NCI-H1105 treated with DMSO at 0.1 percent for 48 hours (cell line): ENCODE data around the gene TIMP1.

Experiments
- DNase-seq: peaks from one replicate; lab custom pipeline; 2025; lab: John Stamatoyannopoulos, UW

Gene TIMP1

DNA sequence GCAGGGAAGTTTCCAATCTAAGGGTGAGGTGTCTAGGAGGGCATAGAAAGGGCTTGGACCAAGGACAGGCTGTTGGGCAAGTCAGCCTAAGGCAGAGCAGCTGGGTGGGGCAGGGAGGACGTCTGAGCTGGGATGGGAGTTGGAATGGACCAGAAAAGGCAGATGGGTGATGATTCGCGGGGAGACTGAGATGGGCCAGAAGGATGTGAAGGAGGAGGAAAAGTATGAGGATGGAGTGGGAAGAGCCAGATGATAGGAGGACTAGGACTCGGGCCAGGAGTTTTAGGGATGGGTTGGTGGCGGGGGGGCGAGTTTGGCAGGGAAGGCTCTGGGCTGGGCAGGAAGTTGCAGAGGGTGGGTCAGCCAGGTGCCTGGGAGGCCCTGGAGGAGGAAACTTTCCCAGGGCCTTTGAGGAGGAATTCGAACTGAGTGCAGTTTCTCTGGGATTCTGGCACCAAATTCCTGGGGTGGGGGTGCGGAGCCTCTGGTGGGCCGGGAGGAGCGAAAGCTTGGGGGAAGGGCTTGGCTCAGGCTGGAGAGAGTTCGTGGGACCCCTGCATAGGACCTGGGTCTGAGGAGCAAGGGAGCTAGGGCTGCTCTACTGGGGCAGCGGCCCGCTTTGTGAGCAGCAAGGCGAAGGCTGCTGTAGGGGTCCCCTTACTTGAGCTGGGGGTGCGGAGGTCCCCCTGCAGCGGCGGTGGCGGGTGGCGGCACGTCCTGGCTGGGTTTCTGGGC lies 8.7 kb upstream of the TIMP1 start:
- DNase-seq, result no peak

DNA sequence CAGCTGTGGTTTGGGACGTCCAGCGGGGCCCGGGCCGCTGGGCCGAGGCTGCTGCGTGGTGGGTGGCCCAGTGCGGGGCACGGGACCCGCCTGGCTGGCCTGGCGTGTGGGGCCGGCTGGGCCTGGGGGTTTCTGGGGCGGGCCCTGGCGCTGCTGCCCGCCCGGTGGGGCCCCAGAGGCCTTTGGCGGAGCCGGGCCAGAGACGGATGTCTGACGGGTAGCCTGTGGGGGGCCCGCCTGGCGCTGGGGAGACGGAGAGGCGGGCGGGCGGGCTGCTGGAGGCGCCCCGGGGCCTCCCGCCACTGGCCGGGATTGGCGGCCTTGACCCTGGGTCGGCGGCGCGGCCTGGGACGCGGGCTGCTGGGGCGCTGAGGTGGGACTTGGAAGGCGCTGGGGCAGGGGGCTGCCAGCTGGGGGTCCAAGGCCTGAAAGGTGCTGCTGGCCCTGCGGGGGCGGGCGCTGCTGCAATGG lies 8.1 kb upstream of the TIMP1 start:
- no peak for DNase-seq

GRCh38 chrX:47574547-47575301 lies 7.5 kb upstream of the TIMP1 start:
- no peak for DNase-seq

- DNase-seq, result no peak
Measured at GRCh38 chrX:47576021-47576898, 6.0 kb upstream of the TIMP1 start.

GRCh38 chrX:47577424-47577823 lies 4.8 kb upstream of the TIMP1 start:
- DNase-seq, result no peak

GRCh38 chrX:47577901-47578300 lies 4.3 kb upstream of the TIMP1 start:
- DNase-seq, result no peak

DNA sequence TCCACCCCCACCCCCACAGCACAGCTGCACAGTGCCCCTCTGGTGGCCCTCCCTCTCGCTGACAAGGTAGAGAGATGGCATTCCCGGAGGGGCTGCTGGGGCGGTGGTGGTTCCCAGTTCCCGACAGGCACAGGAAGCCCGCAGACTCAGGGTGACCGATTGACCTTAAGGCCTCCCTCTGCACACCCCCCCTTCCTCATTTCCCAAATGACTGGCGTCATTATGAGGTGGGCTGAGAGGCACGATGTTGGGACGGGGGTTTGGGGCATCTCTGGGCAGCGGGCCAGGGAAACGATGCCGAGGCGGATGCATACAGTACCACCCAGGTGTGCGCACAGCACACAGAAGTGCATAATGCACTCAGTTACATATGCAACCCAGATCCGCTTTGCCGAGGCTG lies 3.5 kb upstream of the TIMP1 start:
- DNase-seq, result no peak

DNA sequence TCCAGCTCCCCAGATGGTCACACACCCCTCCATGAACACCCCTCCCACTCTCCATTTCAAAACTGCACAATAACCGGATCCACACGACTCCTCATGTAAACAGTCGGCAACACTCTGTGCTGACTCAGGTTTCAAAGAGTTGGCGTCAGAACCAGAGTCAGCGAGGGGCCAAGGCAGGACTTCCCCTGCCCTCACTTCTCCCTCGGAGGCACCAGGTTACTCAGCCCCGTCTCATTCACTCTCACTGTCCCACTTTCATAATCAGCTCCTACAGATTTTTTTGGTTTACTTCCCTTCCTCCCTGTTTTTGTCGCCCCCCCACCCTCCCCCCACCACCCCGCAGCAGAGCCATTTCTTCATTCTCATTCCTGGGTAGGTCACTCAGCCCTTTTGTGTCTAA lies 2.7 kb upstream of the TIMP1 start:
- no peak for DNase-seq

- no peak for DNase-seq
Measured at GRCh38 chrX:47583240-47583861, 1.1 kb downstream of the TIMP1 start.

- no peak for DNase-seq
Measured at GRCh38 chrX:47584714-47585113, 2.5 kb downstream of the TIMP1 start.

DNA sequence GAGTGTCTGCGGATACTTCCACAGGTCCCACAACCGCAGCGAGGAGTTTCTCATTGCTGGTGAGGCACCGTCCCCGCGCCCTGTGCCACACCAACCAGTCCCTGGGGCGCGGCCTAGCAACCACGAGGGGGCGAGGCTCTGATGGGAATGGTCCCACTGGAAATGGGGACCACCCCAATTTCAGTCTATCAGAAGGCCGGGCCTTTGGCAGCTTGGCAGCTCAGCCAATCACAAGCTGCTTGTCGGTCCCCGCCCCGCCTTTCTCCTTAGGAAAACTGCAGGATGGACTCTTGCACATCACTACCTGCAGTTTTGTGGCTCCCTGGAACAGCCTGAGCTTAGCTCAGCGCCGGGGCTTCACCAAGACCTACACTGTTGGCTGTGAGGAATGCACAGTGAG lies 3.0 kb downstream of the TIMP1 start:
- DNase-seq, result no peak

DNA sequence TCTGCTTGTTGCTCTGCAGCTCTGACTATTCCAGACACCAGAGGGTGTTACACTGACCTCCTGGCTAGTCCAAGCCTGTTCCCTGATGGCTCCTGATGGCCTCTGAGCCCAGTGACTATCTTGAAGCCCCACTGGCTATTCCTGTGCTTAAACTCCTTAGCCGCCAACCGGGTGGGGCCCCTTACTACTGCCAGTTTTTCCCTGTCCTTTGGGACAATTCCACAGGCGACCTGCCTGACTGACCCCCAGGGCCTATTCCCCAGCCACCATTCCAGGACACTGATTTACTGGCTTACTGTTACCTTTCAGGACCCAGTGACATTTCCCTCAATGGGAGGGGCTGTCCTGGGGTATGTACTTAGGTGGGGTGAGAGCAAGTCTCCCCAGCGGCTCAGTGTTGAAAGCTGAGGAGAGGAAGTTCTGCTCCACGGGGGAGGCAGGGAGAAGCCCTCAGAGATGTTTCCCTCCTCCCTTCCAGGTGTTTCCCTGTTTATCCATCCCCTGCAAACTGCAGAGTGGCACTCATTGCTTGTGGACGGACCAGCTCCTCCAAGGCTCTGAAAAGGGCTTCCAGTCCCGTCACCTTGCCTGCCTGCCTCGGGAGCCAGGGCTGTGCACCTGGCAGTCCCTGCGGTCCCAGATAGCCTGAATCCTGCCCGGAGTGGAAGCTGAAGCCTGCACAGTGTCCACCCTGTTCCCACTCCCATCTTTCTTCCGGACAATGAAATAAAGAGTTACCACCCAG lies 4.0 kb downstream of the TIMP1 start:
- DNase-seq, result no peak

GRCh38 chrX:47587091-47587891 lies 5.1 kb downstream of the TIMP1 start:
- DNase-seq, result no peak

- DNase-seq, result no peak
Measured at GRCh38 chrX:47587906-47588735, 5.9 kb downstream of the TIMP1 start.

GRCh38 chrX:47590984-47591383 lies 8.7 kb downstream of the TIMP1 start:
- no peak for DNase-seq

DNA sequence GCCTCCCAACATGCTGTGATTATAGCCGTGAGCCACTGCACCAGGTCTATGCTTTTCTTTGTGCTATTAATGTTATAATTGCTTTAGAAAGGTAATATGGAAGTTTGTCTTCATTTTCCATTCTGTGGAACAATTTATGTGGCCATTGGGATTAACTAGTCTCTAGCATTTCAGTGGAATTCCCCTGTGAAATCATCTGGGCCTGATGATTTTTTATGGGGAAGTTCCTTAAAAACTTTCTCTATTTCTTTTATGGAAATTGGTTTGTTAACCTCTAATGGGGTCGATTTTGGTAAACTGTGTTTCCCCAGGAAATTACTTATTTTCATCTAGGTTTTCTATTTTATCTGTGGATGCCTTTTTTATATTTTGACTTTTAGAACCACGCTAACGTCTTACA lies 11.3 kb downstream of the TIMP1 start:
- no peak for DNase-seq

DNA sequence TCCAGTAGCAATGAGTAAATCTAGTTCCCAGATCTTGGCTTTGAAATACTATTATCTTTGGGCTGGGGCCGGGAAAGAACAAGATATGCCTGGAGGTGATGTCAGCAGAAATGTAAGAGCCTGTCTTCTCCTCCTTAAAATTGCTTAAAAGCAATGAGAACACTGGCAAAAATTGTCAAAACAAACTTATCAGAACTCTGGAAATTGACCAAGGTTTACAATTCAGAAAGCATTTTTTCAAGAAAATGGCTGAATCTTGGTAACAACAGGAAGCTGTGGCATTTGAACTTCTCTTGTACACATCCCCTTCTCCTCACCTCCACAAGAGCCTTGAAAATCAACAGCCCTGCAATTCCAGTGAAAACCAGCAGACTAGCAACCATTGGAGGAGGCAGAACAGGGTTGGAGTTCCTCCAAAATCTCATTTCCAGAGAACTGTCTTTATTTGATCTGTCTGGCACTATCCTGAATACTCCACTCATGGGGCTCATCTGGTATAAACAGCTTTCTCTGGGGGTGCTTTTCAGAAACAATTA lies 13.5 kb downstream of the TIMP1 start:
- no peak for DNase-seq

DNA sequence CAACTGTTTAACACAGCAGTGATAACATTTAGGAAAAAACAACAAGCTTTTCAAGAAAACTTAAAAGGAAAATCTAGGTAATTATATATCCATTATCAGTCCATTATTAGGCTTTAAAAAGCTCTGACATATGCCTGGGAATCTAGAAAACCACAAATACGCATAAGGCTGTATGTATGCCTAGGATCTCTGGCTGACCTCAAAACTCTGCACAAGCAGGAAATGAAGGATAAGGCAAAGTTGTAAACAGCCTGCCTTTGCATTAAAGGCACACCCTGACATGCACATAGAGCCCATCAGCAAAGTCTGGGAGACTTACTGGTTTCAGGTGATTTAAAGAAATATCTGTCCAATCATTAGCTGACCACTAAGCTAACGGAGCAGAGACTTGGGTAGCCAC lies 14.0 kb downstream of the TIMP1 start:
- no peak for DNase-seq

GRCh38 chrX:47597222-47597621 lies 15.0 kb downstream of the TIMP1 start:
- no peak for DNase-seq
